NCI-H128 (cell line): ENCODE results near the gene ADCY2.

ENCODE experiments used
- DNase-seq: peaks from one replicate; lab custom pipeline; 2025; ENCODE audit not compliant: unreplicated experiment; lab: John Stamatoyannopoulos, UW

ADCY2 gene

DNA sequence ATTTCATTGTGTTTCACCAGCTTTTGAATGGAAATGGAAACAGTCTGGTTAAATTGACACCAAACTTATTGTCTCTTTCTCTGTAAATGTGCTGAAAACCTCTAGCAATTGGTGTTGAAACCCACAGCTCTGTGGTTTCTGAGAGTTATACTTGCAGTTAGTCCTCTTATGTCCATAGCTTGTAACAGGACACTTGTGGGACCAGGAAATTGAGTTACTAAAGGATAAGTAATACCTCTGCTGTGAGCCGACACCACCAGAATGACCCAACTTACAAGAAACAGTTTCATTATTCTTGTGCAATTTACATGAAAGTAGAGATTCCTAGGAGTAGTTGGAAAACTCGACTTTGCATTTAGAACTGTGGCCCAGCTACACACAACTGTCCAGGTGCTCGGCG, 263.5 kb downstream of the ADCY2 start:
- DNase-seq = no peak

DNA sequence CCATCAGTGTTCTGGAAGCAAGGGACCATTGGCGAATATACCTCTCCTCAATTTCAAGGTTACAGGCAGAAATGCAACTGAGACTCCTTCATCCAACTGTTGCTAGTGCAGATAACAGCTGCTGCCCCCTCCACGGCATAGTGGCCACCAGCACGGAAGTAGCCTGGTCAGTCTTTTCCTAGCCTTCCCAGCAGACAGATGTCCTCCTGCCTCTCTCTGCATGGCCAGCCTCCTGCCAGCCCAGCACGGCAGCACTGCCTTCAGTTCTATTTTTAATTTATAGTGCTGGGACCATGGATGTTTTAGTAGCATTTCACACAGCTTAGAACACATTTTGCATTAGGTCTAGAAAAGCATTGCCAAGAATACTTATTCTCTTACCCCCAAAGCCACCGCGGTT, 266.4 kb downstream of the ADCY2 start:
- DNase-seq = no peak

DNA sequence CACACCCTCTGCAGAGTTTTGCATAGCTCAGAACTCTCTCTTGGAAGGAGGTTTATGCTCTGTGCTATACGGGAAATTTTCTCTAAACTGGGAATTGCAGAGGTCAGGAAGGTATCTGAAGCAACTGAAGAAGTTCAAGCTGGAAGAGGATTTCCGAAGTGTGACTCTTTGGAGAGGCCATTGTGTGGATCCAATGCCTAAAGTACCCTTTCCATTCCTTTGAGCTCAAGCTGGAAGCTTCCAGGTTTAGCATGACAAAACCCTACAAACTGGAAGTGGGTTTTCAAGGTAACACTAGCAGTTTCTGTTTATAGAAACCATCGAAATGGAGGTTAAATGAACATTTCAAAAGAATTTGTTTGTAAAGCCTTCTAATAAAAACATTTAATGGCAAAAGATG, 267.9 kb downstream of the ADCY2 start:
- DNase-seq = no peak

GRCh38 chr5:7664208-7664607, 268.3 kb downstream of the ADCY2 start:
- DNase-seq = no peak

DNA sequence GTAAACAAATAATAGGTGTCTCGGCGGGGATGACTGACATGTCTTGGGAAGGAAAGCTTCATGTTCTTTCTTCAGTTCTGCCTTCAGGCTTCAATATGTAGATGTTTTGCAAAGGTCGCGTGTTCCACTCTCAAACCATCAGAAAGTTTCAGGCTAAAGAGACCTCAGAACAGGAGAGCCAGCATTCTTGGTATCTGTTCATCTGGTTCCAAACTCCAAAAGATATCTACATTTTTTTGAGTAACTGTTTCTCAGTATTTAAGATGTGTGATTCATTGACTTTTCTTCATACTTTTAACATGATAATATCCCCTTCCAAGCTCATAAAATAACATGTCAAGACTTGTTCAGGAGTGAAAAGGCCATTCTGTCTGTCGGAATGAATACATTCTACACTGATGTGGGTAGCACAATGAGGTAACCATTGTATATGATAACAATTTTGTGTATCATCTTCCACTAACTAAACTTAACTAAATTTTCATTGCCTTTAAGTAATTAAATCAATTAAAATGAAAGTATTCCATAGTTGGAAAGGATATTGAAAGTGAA, 271.4 kb downstream of the ADCY2 start:
- no peak for DNase-seq

DNA sequence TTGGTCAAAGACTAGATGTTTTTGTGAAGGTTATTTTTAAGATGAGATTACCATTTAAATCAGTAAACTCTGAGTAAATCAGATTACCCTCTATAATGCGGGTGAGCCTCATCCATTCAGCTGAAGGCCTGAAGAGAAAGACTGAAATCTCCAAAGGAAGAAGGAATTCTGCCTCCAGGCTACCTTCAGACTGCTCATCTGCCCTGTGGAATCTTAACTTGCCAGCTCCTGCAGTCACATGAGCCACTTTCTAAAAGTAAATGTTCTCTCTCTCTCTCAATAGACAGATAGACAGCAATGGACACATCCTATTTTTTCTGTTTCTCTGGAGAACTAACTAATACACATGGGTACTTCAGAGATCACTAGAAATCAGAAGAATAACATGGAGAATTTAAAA, 272.2 kb downstream of the ADCY2 start:
- DNase-seq = no peak

- DNase-seq = no peak
Observed at GRCh38 chr5:7668627-7669026, 272.7 kb downstream of the ADCY2 start.

DNA sequence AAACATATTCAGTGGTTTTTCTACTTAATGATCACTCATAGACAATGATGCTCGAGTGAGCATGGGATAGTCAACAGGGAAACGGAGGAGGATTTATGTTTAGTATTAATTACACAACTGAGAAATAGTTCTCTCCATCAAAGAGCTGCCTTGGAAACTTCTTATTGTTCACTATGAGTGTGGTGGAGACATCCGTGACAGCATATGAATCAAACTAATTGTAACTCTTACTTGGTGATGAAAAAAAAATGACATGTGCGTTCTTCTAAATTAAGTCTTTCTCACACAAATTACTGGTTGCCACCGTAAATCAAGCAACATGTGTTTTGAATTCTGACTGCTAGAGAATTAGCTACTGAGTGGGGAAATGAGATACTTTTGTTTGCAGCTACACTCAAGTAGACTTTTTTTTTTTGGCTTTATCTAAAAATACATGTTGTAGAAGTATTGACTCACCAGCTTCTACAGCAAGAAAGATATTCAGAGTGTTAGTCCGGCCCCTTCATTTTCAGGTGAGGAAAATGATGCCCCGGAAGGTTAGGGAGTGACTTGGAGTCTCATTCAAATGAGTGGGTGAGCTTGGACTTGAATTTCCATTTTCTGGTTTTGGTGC, 275.5 kb downstream of the ADCY2 start:
- no peak for DNase-seq

- DNase-seq = no peak
Observed at GRCh38 chr5:7673658-7674057, 277.7 kb downstream of the ADCY2 start.

DNA sequence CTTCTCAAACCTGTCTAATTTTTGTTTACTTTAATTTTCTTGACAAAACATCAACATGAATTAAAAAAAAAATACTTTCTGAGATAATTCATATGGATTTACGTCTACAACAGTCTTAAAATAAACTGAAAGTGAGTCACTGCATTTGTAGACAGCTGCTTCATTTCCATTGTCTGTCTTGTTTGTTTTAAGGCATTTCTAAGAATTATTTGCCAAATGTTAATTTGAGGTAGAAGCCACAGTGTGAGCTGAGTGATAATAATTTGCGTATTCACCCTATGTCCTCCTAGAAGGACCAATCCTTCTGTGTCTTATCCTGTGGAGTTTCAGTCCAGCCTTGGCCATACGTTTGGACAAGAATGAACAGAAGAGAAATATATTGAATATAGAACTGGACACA, 280.5 kb downstream of the ADCY2 start:
- no peak for DNase-seq

DNA sequence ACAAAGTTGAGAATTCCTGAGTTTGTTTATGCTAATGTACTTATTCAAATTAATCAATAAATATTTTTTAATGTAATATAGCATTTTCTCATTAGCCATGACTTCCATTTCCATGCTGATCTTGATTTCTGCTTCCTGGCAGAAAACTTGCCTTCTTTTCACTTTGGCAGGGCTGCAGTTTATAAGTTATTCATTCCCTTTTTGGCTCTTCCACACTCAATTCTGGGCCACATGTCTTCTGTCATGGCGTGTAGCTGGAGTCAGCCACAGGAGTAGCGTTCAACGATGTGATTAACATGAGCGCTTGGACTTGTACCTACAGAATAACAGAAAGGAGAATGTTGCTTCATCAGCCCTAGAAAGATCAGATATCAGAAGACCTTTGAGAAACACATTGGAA, 282.1 kb downstream of the ADCY2 start:
- DNase-seq = no peak

- no peak for DNase-seq
Observed at GRCh38 chr5:7679663-7680062, 283.7 kb downstream of the ADCY2 start.

DNA sequence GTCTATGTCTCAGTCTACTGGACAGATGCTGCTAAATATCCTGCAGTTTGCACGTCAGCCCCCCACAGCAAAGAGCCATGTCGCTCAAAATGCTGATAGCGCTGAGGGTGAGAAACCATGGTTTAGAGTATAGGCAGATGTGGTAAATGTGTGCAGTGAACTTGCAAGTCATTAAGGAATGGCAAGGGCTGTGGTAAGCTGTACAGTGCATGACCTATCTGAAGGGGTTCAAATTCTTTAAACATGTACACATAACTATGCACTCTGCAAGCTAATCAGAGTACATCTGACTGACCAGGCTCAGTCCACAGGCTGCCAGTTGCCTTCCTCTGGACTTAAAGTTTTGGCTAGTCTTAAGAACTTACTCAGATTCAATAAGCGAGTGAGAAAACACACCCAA, 284.3 kb downstream of the ADCY2 start:
- DNase-seq = no peak

DNA sequence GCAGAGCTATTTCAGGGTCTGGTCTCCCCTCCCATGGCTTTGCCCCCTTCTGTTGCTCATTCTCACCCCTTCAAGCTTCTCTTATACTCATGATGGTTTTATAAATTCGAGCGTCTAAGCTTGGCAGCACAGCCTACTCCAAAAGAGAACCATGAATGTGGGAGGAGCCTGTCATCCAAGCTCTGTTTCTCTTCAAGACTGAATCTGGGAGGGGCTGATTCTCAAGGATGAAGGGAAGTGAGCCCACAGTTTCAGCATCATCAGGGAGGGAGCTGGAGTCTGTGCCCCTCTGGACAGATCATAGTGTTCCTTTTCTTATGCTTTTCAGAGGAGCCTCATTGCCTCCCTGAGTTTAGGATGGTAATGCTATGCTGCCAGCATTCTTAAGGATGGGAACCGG, 286.4 kb downstream of the ADCY2 start:
- DNase-seq = no peak

- no peak for DNase-seq
Observed at GRCh38 chr5:7683753-7684152, 287.8 kb downstream of the ADCY2 start.

DNA sequence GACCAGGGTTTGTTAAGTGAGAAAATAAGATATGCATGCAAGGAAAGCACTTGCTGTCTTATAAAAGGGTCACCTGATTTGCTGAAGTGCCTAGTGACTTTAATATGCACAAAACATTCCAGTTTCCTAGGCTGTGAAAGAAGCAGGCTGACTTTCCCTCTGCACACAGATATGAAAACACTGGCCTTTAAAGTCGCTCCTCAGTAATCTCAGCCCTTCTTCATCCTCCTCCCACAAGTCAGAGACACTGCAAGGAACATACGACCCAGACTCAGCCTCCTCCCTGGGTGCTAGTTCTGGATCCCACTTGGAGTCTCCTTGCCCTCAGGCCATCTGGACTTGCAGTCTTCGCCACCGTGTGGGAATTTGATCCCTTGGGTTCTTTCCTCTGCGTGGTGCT, 288.9 kb downstream of the ADCY2 start:
- DNase-seq = no peak

GRCh38 chr5:7686794-7687193, 290.9 kb downstream of the ADCY2 start:
- no peak for DNase-seq

DNA sequence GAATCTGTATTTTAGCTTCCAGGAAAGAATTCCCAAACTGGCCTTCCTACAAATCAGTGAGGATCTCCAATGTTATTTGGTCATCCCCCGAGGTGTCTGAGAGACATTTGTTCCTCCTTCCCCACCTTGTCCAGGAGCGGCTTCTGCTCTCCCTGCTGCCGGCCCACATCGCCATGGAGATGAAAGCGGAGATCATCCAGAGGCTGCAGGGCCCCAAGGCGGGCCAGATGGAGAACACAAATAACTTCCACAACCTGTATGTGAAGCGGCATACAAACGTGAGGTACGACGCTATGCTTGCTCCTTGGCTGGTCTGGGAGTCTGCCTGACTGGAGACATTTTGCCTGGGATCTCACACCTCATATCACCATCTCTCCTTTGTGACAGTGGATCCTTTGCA, 294.6 kb downstream of the ADCY2 start:
- no peak for DNase-seq

DNA sequence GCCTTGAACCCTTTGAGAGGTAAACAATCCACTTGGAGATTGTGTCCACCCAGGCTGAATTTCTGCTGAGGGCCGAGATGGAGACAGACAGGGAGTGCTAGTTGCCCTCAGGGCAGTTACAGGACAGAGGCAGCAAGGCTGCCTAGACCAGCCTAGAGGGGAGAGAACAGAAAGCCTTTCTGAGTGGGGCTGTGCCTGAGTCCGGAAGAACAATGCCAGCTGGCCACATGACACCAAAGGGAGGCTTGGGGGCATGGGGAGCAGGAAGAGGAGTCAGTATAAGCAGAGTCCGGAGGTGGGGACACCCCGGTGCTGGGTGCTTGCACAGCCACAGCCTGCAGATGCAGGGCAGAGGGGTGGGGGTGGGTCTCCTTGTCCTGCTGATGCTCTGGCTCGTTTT, 309.3 kb downstream of the ADCY2 start:
- DNase-seq = no peak

- no peak for DNase-seq
Observed at GRCh38 chr5:7705736-7706135, 309.8 kb downstream of the ADCY2 start.

DNA sequence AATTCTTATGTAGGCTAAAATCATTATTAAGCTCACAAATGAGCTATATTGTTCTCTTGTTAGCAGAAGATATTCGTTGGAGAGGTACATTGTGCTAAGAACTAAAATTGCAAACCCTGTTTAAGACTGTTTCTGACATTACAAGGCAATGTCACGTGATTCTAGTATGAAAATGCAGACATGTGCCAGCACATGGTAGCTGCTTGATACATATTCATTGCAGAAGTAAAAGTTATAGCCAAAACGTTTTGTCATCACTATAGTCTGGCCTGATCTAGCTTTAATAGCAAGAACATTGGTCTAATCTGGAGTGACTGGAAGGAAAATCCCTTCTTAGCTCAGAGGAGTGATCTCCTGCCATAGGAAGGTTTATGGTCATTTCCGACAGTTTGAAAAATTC, 310.3 kb downstream of the ADCY2 start:
- no peak for DNase-seq

- no peak for DNase-seq
Observed at GRCh38 chr5:7714119-7714518, 318.2 kb downstream of the ADCY2 start.

GRCh38 chr5:7714697-7715096, 318.8 kb downstream of the ADCY2 start:
- DNase-seq = no peak
